VCaP (cell line): ENCODE data around the gene AKAP13.

ENCODE experiments used
- H3K27ac ChIP-seq: fragments of 450-650 bp; 2 replicates; pipeline ENCODE4 v1.5.1; 2017
- TF ChIP-seq, protein P1 (sequence below): fragments of 450-650 bp; conservative IDR thresholded peaks from 2 replicates; pipeline ENCODE4 v1.5.1; 2017; ENCODE audit warnings: mild to moderate bottlenecking, moderate library complexity

Gene AKAP13

DNA sequence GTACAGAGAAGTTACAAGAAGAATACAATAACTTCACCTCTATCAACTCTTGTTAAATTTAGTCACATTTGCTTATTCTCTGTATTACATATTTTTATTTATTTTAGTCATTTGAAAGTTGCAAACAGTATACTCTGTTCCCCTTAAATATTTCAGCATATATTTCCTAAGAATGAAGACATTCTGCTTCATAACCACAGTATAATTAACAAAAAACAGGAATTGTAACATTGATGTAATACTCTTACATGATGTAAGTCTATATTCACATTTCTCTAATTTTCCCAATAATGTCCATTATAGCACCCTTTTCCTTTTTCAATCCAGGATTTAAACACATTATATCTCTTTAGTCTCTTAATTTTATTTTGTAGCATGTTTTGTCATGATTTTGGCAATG lies 112.0 kb downstream of the AKAP13 start:
- no peak overlapping the region for H3K27ac ChIP-seq
- TF ChIP-seq, protein P1, sequence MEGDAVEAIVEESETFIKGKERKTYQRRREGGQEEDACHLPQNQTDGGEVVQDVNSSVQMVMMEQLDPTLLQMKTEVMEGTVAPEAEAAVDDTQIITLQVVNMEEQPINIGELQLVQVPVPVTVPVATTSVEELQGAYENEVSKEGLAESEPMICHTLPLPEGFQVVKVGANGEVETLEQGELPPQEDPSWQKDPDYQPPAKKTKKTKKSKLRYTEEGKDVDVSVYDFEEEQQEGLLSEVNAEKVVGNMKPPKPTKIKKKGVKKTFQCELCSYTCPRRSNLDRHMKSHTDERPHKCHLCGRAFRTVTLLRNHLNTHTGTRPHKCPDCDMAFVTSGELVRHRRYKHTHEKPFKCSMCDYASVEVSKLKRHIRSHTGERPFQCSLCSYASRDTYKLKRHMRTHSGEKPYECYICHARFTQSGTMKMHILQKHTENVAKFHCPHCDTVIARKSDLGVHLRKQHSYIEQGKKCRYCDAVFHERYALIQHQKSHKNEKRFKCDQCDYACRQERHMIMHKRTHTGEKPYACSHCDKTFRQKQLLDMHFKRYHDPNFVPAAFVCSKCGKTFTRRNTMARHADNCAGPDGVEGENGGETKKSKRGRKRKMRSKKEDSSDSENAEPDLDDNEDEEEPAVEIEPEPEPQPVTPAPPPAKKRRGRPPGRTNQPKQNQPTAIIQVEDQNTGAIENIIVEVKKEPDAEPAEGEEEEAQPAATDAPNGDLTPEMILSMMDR, result no peak

- TF ChIP-seq, protein P1, result no peak
- H3K27ac ChIP-seq, result no peak overlapping the region
These were observed 112.9 kb downstream of the AKAP13 start for GRCh38 chr15:85493260-85493659.

- TF ChIP-seq, protein P1, result no peak
These were observed 113.8 kb downstream of the AKAP13 start for GRCh38 chr15:85494048-85494777.

GRCh38 chr15:85495096-85495495 lies 114.7 kb downstream of the AKAP13 start:
- H3K27ac ChIP-seq, result peak overlapping the region; percentile 83
- TF ChIP-seq, protein P1, result no peak

More at GRCh38 chr15:85494048-85494777, 113.8 kb downstream of the AKAP13 start:
- H3K27ac ChIP-seq, result no peak overlapping the region

DNA sequence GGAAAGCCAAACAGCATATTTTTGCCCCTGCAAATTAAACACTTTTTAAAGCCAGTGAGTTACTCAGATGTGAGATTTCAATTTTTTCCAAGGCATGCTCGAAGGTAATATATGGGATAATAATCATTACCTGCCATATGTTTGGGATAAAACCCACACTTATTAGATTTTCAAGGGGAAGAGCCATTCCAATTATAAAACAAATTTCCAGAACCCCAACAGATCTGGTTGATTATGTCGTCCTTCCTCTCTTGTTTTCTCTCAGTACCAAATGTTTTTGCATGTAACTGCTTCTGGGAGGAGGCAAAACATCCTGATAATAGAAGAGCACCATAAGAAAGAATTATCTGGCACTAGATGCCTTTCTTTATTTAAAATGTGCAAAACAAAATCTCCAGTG lies 115.1 kb downstream of the AKAP13 start:
- TF ChIP-seq, protein P1, result no peak
- peak overlapping the region; percentile 83 for H3K27ac ChIP-seq

- peak overlapping the region; percentile 83 for H3K27ac ChIP-seq
- TF ChIP-seq, protein P1, result no peak
These were observed 115.7 kb downstream of the AKAP13 start for GRCh38 chr15:85496151-85496550.

DNA sequence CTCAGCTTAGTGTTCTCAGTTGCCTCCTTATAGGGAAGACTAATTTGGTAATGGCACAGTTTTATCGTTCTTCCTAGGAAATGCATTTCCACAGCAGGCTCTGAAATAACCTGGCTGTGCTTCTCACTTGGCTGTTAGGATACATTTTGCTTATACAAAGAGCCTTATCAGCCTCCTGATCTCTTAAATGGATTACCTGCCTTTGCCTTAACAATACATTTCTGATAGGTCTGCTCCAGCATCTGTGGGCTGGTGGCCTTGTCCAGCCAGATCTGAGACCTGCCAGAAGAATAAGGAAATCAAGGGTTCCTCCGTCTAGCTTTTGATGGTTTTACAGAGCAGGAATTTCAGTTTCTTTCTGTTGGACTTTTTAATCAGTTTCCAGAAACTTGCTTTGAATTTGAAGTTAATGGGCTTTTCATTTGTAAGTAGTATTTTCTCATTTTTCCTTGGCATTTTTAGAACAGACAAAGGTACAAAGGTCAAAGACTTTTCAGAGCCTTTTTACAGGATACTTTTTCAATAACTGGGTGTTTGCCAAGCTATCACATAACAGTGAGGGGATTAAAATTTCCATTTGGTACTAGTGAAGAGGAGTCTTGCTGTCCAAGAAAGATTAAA lies 116.3 kb downstream of the AKAP13 start:
- TF ChIP-seq, protein P1, result no peak

More for the DNA sequence above, 116.3 kb downstream of the AKAP13 start:
- H3K27ac ChIP-seq, result peak overlapping the region; percentile 83
